GM21619 (cell line): Measurements from ENCODE around the gene SLC7A9.

Experiments
- ATAC-seq: cut with Tn5 transposase; IDR thresholded peaks from one replicate; pipeline ENCODE4 v1.9.1; 2021; ENCODE audit not compliant: unreplicated experiment

Gene SLC7A9

DNA sequence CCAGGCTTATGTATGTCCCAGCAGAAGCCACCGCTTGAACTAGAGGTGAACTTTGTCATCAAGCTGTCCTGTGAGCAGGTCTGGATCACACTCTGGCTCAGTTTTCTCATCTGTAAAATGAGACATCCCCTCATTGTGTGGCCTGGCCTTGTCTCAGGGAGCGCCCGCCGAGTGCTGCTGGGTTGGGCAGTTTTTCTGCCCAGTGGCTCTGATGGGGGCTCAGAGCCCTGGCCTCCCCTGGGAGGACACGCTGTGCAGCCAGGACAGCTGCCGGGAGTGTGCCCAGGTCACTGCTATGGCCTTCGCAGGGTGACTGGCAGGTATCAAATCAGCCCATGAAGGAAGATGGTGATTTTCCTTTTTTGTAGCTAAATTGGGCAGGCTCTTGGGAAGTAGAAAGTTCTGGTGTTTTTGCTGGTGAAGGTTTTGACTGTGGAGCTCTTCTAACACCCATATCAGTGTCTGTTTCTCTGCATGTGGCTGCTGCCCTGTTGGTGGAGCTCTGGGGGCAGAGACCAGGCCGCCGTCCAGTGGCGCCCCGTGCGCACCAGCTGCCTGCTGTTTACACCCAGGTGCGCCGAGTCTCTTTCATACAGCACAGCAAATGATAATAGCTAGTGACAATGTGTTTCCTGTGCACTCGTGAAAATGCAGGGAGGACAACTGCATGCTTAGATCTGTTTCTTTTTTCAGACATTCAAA is 40.8 kb downstream of the SLC7A9 start:
- ATAC-seq = no peak

DNA sequence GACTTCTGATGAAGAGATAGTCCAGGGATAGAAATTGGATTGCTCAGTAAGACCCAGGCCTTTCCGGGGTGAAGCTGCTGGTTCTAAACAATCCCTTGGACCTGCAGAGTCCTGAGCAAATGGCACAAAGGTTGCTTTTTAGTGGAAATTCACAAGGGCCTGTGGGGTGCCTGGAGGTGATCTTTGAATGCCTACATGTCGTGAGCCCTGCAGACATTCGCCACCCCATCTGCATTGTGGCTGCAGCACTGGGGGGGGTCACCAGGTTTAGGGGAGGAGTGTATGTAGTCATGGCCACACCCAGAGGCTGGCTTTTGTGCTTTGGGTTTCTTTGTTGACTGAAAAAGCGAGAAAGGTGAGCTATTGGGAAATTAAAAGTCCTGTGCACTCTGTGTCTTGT is 41.4 kb downstream of the SLC7A9 start:
- no peak for ATAC-seq

DNA sequence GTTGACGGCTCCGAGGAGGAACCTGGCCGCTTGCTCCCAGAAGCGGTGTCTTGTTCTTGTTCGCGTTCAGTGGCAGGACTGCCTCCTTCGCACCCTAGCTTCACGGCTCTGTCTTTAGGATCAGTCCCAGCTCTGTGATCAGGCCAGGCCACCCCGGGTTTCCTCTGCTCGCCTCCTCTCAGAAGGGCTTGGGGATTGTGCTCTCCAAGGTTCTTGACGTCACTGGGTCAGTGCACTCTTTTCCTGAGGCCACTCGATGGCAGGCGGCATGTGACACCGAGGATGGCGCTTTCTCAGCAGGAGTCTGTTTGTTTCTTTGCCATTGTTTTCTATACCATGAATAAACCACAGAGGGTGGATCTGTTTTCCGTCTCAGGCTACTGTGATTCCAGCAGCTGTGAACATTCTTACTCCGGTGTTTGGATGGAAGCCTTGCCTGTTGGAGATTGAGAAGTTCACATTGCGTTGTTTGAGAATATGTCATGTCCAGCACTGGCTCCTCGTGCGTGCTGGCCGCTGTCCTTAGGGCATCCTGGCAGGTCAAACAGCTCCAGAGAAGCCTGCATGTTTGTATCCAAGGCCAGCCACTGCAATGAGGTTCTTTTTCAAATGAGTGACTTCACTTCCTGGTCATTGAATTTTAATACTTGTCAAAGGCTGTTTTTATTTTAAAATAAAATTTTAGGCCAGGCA is 44.5 kb downstream of the SLC7A9 start:
- ATAC-seq = no peak

DNA sequence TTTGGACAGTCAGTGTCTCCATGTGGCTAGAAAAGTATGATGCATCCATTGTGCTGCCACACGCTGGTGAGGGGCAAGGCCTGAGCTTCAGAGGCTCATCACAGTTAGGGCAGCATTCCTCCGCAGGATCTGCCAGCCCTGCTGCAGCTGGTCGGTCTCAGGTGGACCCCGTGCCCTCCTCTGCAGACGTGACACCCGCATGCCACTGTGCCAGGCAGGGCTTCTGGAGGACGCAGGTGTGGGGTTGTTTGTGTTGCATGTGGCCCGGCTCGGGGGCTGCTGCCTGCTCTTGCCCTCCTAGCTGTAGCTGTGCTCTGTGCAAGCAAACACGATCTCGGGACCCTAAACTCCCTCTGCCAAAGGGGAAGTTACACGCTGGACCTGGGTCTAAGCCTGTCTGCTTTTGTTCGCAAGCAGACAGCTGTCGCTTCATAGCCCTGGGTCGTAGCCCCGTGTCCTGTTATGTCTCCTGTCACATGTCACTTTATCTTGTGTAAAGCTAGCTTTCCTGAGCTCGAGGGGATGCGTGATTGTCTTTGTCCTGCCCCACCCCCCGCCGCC is 45.3 kb downstream of the SLC7A9 start:
- ATAC-seq = no peak

DNA sequence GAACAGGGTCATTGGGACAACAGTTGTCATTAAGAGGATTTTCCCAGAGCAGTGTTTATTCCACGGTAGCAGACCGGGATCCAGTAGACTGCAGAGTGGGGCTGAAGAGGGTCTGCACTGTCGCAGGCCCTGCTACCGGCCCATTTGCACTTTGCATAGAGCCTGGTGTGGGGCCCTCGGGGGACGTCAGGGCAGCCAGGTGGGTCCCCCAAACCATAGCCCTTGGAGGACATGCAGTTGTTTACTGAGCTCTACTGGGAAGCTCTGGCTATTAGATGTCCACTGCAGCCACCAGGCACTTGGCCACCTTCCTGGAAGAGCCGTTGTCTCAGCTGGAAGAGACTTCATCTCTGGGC is 45.8 kb downstream of the SLC7A9 start:
- no peak for ATAC-seq

DNA sequence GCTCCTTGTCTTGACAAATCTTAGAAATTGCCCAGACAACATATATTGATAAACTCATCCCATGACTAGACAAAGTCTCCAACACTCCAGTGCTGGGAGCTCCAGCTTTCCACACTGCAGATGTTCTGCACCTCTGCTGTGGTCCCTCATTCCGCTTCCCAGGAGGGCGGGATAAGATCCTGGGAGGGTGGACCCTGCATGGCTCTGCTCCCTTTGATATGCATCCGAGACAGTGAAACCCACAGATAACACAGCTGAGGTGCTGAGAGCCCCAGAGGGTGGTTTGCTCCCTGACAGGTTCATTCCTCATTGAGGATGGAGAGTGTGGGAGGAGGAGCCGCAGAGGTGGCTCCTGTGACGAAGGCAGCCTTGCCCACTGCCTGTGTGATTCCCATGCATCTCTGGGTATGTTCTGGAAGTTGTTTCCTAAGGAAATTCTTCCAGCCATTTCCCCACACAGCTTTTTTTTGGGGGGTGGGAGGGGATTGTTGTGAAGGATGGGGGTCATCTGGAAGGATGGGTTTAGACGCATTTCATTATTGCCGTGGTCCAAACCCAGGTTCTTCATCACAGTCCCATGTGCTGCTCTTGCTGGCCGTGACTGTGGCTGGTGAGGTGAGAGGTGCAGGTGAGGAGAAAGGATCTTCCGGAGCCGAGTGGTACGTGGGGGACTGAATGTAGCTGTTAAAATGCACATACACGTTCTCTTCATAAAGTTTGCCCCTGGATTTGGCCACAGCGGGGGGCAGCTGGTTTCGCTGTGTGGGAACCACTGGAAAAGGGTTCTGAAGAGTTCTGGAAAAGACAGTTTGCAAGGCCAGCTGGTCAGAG is 46.4 kb downstream of the SLC7A9 start:
- no peak for ATAC-seq

DNA sequence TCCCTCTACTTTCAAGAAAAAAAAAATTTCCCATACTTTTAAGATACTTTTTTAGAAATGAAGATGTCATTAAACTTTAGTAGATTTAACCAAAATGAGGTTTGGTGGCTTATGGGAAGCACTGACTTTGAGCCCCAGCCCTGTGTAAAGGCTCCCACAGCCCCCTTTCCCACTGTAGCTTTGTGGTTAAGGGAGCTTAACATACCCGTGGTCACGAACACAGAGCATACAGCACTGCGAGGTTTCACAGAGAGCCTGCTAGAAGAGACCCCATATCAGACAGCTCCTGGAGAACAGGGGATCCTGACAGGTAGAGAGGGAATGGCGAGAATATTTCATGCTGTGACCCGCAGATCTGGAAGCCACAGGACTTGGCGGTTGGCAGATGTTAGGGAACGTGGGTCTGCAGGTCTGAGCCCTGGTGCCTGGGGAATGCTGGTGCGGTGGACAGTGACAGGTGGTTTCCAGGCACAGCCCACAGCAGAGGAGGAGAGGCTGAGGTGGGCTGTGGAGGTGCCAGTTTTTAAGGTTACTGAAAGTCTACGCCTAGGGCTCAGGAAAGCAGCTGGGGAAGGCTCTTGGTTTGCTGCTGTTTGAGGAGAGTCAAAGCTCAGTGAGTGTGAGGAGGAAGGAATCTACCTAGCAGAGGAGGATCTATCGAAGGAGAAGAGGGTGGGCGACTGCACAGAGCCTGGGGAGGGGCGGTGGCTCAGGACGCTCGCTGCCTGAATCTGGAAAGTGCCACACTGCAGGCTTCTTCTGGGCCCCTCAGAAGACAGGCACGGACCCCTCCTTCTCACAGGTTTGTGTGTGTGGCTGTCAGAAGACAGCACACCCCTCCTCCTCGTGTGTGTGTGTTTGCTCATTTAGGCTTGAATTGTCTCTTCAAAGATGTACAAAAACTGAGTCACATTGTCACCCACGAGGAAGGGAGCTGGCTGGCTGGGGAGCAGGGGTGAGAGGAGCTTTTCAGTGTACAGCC is 49.9 kb downstream of the SLC7A9 start:
- ATAC-seq = no peak

DNA sequence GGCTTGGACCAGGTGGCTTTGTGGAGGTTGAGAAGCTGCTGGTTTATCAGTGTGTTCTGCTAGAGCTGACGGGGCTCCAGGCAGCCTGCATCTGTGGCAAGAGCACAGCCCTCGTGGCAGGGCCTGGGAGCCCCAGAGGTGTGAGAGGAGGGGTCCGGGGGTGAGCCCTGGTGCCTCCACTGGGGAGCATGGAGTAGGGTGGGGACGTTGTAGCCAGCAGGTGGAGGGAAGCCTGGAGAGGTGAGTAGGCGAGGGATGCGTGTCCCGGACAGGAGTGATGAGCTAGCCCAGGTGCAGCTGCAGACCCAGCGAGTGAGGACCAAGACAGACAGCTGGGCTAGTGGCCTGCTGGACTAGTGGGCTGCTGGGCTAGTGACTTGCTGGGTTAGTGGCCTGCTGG is 51.0 kb downstream of the SLC7A9 start:
- no peak for ATAC-seq

DNA sequence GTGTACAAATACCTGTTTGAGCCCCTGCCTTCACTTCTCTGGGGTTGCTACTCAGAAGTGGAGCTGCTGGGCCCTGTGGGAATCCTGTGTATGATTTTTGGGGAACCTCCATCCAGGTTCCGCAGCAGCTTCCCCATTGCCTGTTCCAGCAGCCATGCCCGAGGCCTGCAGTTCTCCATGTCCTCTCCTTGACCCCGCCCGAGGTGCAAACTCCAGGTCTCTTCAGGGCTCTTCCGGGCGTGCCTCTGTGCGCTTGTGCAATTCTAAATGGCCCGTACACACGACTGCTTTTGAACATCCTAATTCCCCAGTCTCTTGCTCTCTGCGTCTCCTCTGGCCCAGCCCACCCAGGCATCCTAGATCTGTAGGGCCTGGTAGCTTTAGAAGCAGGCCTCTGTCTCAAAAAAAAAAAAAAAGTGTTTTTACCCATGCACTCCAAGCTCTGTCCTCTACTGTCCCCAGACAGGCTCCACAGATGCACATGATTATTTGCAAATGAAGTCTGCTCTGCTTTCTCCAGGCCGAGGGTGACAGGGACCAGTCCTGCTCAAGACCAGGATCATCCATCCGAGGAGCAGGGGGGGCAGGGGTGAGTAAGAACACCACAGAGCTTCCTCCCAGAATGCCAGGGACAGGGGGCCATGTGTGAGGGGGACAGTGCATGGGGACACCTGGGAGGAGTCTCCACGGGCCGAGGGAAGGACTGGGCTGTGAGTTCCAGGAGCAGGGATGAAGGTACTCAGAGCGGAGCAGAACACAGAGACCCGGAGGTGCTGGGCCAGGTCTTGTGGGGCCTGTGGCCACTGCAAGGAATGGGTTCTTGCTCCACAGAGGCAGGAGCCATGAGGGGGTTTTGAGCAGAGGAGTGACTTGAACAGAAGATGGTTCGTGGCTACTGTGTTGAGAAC is 51.7 kb downstream of the SLC7A9 start:
- ATAC-seq = no peak

DNA sequence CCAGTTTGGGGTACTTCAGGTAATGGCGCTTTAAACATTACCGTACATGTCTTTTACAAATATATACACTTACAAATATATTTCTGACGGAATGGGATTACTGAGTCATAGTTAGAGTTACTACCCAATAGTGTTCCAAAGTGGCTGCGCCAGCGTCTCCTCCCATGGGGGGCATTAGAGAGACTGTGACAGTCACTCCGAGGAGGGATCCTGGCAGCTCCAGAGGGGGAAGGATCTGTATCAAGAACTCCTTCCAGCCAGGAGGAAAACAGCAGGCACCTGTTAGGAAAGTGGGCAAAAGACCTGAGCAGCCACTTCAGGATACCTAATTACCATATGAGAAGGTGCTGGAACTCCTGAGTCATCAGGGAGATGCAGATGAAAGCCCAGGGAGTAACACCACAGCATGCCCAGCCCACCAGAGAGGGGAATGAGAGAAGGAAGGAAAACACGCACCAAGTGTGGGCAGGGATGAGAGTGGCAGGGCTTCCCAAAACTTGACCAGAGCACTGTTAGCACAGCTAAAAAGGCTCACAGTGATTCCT is 52.9 kb downstream of the SLC7A9 start:
- no peak for ATAC-seq

DNA sequence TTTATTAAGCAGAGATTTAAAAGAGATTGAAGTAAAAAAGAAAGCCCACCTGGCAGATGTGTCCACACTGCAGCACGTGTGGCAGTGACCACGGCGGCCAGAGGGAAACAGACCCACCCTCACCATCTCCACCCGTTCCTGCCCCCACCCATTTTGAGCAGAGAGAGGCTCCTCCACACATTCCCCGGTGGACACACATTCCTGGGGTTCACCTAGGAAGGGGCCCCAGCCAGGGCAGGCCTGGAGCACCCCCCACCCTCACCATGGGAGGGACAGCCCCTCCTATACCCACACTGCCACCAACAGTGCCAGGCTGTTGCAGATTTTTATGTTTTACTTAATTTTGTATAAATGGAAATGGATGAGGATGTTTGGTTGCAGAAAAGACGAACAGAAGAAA is 54.9 kb downstream of the SLC7A9 start:
- no peak for ATAC-seq

DNA sequence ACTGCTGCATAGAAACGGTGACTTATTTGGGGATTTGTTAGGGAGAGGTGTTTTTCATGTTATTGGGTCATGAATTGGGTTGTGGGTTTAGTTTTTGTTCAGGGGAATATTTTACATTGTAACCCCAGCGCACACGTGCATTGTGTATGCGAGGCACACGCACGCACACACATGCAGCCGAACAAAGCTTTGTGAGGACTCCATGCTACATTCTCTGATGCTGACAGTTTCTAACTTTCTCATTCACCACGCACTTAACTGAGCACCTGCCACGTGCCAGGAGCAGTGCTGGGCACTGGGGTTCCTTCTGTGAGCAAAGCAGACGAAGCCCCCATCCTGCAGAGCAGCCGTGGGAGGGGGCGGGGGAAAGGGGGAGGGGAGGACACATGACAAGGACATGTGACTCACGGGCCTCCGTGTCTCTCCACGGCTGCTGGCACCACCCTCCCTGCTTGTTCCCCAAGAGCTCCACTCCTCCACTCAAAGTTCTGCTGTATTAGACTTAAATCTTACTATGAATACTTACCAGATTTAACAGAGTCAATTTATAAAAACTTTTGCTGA is 55.6 kb downstream of the SLC7A9 start:
- no peak for ATAC-seq

DNA sequence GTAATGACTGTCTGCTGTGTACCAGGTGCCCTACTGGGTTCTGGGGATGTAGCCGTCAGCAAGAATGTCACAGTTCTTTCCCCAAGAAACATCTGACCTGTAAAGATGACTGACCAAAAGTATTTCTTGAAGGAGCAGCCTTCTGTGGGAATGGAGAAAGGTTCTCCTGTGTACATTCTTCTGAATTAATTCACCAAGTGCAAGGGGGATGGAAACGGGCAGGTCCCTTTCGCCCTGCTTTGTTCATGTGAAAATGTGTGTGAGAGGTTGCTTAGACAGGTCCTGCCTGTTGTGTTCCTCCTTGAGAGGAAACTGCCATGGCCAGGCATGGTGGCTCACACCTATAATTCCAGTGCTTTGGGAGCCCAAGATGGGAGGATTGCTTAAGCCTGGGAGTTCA is 57.0 kb downstream of the SLC7A9 start:
- no peak for ATAC-seq

DNA sequence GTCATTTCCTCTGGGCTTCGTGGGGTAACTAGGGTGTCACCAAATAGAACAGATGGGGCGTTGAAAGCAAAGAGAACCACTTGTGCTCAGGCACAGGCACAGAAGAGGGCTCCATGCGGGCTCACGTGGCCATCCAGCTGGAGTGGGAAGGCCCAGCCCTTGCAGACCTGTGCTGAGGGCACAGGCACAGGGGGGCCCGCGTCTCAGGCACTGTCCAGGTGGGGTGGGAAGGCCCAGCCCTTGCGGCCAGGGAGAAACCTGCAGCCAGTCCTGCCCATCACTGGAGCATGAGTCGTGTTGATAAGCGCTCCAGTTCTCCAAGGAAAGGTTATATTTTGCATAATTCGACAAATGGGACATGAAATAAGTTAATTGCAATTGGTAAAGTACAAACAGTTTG is 57.5 kb downstream of the SLC7A9 start:
- ATAC-seq = no peak

DNA sequence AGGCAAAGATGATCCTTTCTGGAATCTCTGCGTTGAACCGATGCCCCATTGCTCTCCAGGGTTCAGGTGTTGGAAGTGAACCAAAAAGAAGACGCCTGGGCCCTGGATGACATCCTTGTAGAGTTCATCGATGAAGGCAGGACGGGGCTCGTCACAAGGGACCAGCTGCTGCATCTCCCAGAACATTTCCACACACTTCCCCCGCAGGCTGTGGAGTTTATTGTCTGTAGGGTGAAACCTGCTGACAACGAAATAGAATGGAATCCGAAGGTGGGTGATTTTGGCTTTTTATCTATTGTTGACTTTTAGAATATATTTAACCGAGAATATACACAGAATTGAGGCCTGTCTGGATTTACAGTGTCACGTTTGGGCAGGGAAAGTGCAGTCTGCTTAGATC is 58.4 kb downstream of the SLC7A9 start:
- no peak for ATAC-seq

DNA sequence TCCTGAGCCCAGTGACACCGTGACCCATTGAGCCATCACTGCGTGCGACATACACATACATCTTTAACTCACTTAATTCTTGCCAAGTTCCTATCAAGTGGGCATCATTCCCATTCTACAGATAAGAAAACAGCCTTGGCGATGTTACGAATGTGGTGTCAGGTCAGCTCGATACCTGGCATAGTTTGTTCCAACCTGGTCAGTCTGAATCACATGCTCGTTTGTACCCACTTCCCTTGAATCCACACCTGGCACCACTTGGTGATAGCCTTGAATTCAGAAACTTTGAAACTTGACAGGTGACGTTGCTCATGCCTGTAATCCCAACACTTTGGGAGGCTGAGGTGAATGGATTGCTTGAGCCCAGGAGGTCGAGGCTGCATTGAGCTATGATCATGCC is 59.1 kb downstream of the SLC7A9 start:
- no peak for ATAC-seq

DNA sequence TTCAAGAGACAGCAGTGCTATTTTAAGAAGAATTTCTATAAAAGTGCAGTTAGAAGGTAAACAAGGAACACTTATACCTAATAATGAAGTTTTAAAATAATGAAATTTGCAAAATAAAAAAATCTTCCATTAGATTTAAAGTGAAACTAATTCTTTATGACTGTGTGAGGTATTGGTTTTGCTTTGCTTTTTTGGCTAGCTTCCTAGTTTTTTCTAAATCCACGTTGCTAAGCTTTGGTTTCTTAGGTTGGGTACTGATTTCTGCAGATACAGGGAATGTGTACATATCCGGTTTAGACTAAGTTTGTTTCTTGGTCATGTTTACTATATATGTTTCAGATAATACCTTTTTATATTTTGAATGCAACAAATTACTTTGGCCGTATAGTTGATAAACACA is 59.8 kb downstream of the SLC7A9 start:
- ATAC-seq = no peak

DNA sequence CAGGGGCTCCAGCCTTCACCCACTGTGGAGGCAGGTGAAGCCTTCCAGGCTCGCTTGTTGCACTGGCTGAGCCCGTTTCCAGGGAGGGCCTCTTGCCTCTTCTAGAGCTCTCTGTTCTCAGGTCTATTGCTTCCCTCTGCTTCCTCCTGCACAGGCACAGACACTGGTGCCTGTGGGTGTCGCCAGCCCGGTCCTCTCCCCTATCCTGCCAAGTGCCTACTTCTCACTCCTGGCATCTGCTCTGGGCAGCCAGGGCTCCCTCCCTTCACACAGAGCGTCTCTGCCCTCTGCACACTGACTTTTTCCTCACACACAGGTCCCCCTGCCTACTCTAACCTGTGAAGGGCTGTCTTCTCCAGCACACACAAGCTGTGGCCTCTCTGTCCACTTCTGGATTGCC is 60.3 kb downstream of the SLC7A9 start:
- no peak for ATAC-seq

DNA sequence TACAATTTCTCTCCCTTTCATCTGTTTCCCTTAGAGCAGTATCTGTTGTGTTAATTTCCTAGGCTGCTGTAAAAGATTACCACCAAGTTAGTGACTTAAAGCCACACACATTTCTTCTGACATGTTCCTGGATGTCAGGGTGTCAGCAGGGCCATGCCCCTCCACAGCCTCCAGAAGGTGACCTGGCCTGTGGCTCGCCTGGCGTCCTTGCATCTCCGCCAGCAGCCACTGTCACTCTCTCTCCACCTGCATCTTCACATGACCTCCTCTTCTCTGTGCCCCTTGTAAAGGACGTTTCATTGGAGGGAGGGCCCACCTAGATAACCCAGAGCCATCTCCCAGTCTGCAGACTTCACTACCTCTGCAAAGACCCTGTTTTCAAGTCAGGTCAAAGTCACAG is 61.3 kb downstream of the SLC7A9 start:
- ATAC-seq = no peak
